Stimulated activated CD4-positive, alpha-beta T cell treated with anti-CD3 and anti-CD28 coated beads, Interleukin-1b, Interleukin-23, amount 100 ng/mL, for 24 hours (primary cell): ENCODE results near the gene PRKAG2.
"Not testable (repeated sequence)": the region's sequence is repeated elsewhere in the genome, so short reads cannot be mapped to it uniquely, and the experiment has no call there.

Experiments used
- DNase-seq, 4 experiments: peaks; one replicate each; pipeline ENCODE4 v3.0.0-alpha.2; 2020; ENCODE audit warnings: low read depth in 4 of 4, low spot score in 1 of 4

The PRKAG2 gene

GRCh38 chr7:151790830-151791620 lies 85.9 kb downstream of the PRKAG2 start:
- no peak for DNase-seq

GRCh38 chr7:151790095-151790829 lies 86.7 kb downstream of the PRKAG2 start:
- DNase-seq = no peak

DNA sequence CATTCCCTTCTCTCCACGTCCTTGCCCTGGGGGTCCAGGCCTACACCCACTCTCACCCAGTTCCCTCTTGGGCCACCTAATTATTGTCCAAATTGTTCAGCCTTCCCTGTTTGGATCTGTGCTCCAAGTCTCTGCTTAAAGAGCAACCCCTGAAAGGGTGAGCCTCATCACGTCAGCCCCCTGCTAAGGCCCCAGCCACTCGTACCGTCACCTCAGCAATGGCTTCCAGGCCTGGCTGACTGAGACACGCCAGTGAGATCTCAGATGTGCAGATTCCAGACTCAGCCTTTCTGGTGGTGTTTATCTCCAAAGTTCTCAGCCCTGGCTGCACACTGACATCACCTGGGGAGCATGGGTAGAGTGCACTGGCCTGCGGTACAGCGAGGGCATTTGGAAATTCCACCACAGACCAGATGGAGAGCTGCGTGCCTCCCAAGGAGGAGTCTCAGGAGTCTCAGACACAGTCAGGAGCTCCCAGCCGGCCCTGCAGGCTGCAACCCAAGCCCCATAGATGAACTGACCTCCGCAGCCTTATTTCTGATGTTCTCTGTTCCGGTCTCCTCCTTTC lies 87.5 kb downstream of the PRKAG2 start:
- no peak for DNase-seq

DNA sequence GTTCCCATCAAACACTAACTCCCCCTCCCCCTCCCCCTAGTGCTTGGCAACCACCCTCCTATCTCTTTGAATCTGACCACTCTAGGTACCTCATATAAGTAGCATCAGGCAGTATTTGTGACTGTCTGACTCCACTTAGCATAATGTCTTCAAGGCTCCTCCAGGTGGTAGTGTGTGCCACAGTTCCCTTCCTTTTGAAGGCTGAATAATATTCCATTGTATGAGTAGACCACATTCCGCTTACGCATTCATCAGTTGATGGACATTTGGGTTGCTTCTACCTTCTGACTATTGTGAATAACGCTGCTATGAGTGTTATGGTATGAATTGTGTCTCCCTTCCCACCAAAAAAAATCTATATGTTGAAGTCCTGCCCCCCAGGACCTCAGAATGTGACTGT lies 89.6 kb downstream of the PRKAG2 start:
- no peak for DNase-seq

DNA sequence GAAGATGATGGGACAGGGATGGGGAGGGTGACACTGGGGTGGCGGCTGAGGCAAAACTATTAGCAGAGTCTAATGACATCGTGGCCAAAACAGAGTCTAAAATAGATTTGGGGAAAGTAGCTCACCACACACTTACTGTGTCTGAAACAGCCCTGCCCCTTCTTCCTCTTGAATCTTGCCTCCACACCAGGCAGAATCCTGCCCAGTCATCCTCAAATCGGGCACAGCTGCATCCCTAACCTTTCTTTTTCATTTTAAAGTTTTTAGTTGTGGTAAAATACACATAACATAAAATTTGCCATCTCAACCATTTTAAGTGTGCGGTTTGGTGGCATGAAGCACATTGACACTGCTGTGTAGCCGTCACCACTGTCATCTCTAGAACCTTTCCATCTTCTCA lies 90.0 kb downstream of the PRKAG2 start:
- no peak for DNase-seq

- no peak for DNase-seq
Measured at GRCh38 chr7:151786241-151786640, 90.7 kb downstream of the PRKAG2 start.

DNA sequence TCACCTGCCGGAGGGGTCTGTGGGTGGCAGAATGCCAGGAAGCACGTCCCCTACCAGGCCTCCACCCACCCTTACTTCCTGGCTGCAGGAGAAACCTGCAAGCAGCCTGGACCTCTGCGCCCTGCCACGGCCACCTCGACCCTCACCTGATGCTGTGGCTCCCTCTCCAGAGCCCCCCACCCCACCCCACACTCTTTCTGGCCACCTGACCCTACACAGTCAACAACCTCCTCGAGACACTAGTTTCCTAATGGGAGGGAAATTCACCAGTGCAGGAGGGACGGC lies 91.3 kb downstream of the PRKAG2 start:
- DNase-seq = no peak

- no peak for DNase-seq
Measured at GRCh38 chr7:151784853-151785680, 91.8 kb downstream of the PRKAG2 start.

DNA sequence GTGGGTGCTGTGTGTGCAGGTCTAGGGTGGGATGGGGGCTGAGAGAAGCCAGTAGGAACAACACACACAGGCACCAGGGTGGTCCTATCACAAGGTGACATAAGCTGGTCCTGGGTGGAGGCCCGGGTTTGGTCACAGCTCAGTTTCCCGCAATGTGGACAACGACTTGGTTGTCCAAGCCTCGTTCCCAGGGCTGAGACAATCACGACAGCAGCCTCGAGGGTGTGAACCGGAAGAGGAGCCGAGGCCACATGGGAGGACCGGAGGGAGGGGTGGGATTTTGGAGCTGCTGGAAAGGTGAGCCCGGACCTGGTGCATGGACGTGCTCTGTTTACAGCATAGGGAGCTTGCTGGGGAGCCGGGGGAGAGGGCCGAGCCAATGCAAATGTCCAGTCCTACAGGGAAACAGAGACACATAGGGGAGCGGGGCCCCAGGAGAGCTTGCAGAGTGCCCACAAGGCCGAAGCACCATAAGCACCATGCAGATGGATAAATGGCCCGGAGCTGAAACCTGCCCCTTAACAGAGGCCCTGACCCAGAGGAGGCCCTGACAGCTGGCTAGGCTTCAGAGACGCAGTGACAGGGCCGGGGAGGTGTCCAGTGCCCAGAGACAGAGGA lies 92.8 kb downstream of the PRKAG2 start:
- DNase-seq = no peak

DNA sequence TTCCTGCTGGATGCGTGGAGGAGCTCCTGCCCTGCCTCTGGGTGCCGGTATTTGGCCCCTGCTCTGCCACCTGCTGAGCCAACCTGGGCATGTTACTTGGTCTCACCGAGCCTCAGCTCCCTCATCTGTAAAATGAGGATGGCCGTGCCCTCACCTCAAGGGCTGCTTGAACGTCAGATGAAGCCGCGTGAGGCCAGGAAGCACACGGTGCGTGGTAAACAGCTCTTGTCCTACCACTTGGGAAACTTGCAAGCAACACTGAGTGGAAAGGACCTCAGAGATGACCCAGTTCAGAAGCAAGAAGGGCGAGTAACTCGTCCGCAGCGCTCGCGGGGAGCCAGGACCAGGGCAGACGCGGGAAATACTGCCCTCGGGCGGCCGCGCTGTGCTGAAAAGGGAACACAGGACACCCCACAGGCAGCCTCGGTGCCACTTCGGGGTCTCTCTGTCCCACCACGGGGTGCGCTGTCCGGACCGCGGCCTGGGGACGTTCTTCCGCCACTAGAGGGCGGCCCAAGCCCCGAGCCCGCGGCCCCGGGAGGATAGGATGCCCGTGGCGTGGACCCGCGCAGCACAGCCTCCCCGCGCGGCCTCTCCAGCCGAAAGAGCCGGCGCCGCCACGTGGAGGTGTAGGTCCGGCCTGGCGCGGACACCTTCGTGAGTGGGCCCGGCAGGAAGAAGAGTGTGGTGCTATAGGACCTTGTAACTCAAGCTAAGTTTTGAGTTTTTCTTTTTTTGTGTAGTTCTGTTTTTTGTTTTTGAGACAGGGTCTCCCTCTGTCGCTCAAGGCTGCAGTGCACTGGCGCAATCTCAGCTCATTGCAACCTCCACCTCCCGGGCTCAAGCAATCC lies 94.1 kb downstream of the PRKAG2 start:
- peak; percentile 50 to 63 (median 54) for DNase-seq

- DNase-seq = not testable (repeated sequence)
Measured at GRCh38 chr7:151782256-151782597, 94.7 kb downstream of the PRKAG2 start.

DNA sequence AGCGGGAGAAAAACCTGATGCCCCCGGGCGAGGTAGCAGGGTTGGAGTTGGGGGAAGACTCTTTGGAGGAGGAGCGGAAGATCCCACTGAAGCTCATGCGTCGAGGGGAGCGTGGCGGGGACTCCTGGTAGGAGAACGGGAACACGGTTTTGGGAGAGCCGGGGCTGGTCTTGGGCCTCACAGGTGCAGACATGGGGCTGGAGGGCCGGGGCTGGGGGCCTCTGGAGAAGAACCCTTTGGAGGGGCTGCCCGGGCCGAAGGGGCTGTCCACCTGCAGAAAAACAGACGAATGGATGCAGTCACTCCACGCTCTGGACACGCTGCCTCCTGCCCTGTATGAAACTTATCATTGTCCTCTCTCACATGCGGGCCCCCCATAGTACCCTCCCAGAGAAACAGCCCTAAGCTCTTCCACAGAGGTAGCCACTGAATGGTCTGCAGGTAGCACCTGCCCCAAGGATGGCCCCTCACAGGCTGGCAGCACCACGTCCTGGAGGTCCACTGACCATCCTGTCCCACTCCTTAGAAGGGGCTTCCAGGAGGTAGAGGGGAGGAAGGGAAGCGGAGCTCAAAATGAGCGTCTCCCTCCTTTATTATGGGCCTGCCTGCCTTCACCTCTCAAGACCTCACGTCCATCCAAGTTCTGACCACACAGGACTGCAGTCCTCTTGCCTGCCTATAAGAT lies 95.6 kb downstream of the PRKAG2 start:
- no peak for DNase-seq

DNA sequence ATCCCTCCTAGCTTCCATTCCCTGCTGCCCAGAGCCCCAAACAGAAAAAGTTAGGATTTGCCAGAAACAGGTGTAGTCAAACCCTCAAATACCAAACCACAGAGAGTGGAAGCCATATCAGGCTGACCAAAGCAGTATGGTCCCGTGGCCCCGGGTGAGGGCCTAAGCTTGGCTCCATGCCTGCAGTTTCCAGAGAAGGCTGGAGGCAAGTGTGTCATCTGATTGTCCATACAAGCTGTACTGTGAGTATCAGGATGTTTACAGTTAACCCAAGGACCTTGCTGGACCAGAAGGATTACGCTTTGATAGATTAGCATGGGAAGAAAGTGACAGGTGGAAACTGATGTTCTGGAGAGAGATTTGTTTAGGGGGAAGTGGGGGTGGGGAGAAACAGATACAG lies 96.3 kb downstream of the PRKAG2 start:
- no peak for DNase-seq

DNA sequence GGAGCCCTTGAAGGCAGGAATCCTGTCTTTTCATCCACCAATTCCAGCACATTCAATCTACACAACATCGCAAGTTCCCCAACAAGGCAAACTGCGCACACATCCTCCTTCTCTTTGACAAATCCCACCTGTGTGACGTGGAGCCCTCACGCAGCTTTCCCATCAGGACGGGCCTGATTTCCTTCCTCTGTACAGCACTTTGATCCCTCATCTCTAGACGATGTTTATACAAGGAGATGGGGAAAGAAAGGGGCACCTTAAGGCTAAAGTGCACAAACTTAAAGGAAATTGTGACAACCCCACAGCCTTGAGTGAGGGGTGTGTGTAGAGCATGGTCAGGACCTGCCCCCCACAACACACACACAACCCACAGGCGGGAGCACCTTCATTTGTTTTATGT lies 97.2 kb downstream of the PRKAG2 start:
- no peak for DNase-seq

- no peak for DNase-seq
Measured at GRCh38 chr7:151779255-151779654, 97.7 kb downstream of the PRKAG2 start.

DNA sequence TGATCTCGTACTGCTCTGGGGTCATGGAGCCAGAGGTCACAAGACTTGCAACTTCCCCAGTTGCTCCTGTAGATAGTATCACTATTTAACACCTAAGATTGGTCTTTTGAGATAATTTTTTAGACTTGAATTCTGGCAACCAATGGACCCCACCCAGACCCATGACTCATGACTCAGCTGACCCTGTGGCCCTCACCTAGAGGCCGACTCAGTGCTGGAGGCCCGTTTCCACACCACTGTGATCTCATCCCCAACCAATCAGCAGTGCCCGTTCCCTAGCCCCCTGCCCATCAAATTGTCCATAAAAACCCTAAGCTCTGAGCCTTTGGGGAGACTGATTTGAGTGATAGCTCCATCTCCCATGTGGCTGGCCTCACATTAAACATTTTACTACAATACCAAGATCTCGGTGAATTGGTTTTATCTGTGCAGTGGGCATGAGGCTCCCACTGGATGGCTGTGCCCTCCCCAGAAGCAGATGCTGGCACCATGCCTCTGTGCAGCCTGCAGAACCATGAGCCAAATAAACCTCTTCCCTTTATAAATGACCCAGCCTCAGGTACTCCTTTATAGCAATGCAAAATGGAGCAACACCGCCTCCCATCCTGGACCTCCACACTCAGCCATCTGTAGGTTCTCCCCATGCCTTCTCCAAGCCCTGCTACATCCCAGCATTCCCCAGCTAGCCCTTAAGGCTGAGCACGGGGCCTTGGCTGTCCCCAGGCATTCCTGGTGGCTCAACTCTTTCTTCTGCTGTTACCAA lies 98.8 kb downstream of the PRKAG2 start:
- no peak for DNase-seq

DNA sequence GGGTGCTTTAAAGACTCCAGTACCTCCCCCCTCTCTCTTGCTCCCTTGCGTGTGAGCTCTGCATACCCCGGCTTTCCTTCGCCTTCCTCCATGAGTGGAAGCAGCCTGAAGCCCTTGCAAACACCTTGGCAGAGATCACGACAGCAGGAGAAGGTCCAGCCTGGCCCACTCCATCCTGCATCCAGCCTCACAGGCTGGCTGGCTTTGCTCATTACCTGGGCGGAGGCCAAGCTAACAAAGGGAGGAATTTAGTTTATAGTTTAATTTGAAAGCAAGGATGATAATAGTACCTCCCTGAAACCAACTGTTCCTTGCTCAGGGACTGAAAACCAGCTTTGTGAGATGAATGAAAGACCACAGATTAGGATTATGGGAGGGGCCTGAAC lies 99.4 kb downstream of the PRKAG2 start:
- no peak for DNase-seq

DNA sequence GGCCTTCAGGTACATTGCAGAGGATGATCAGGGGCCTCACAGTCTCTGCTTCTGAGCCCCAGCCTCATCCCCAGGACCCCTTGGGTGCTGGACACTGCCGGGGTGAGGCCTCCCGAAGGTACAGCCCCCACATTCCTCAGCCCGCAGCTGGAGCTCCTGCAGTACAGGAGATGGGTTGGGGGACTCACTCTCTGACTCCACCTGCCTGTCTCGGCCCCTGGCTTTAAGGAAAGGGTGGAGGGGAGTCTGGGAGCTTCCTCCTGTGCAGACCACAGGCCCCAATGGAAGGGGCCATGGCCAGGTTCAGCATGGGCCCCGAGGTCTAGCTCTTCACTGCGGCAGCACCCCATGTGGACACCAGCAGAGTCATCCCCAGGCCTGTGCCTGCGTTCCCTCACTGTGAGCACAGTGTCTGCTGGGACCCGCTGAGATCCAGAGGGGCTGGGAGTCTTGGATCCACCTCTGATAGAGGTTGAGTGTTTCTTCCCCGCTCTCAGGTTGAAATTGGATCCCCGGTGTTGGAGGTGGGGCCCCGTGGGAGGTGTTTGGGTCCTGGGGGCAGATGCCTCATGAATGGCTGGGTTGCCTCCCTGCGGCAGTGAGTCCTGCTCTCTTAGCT lies 99.9 kb downstream of the PRKAG2 start:
- no peak for DNase-seq

GRCh38 chr7:151776446-151776845 lies 100.5 kb downstream of the PRKAG2 start:
- no peak for DNase-seq
